NCI-H146 (cell line): ENCODE measurements around the gene ZNF888.
A peak's percentile ranks its signal among the peaks of the same experiment; 100 is the strongest.
"Not testable (repeated sequence)": the region's sequence is repeated elsewhere in the genome, so short reads cannot be mapped to it uniquely, and the experiment has no call there.

Experiments
- DNase-seq: peaks from one replicate; lab custom pipeline; 2025; lab: John Stamatoyannopoulos, UW

Gene ZNF888

GRCh38 chr19:52941523-52941922, 18.3 kb upstream of the ZNF888 start:
- peak; percentile 16 for DNase-seq

GRCh38 chr19:52940905-52941304, 17.7 kb upstream of the ZNF888 start:
- not testable (repeated sequence) for DNase-seq

GRCh38 chr19:52938761-52939160, 15.5 kb upstream of the ZNF888 start:
- DNase-seq = no peak

GRCh38 chr19:52936954-52937325, 13.7 kb upstream of the ZNF888 start:
- DNase-seq = no peak

- DNase-seq = no peak
These were observed 13.1 kb upstream of the ZNF888 start for GRCh38 chr19:52936151-52936953.

GRCh38 chr19:52935434-52935833, 12.2 kb upstream of the ZNF888 start:
- no peak for DNase-seq

- not testable (repeated sequence) for DNase-seq
These were observed 1.4 kb upstream of the ZNF888 start for GRCh38 chr19:52924641-52925040.

- no peak for DNase-seq
These were observed 758 bp upstream of the ZNF888 start for GRCh38 chr19:52923778-52924593.

GRCh38 chr19:52917531-52917930, 5.7 kb downstream of the ZNF888 start:
- no peak for DNase-seq

- no peak for DNase-seq
These were observed 12.6 kb downstream of the ZNF888 start for GRCh38 chr19:52910648-52911047.

GRCh38 chr19:52904052-52904780, 19.0 kb downstream of the ZNF888 start:
- DNase-seq = not testable (repeated sequence)

GRCh38 chr19:52901842-52902241, 21.4 kb downstream of the ZNF888 start:
- DNase-seq = no peak

GRCh38 chr19:52898596-52898995, 24.6 kb downstream of the ZNF888 start:
- not testable (repeated sequence) for DNase-seq

GRCh38 chr19:52898101-52898500, 25.1 kb downstream of the ZNF888 start:
- DNase-seq = peak; percentile 46

GRCh38 chr19:52897138-52897935, 25.9 kb downstream of the ZNF888 start, which contains the start of gene ZNF320:
TSS of gene ZNF320 (minus strand) at chr19:52897635. CDS start at chr19:52890255, 7,380 bp downstream.
- peak; percentile 98 for DNase-seq

GRCh38 chr19:52896431-52897137, 26.6 kb downstream of the ZNF888 start:
- peak; percentile 70 for DNase-seq

- DNase-seq = no peak
These were observed 31.9 kb downstream of the ZNF888 start for GRCh38 chr19:52891336-52891735.

GRCh38 chr19:52889931-52890330, 33.3 kb downstream of the ZNF888 start:
- DNase-seq = no peak

- no peak for DNase-seq
These were observed 34.2 kb downstream of the ZNF888 start for GRCh38 chr19:52889076-52889475.

GRCh38 chr19:52880895-52881389, 42.3 kb downstream of the ZNF888 start:
- DNase-seq = no peak

- DNase-seq = not testable (repeated sequence)
These were observed 50.2 kb downstream of the ZNF888 start for GRCh38 chr19:52872996-52873395.
